HepG2 (cell line): ENCODE data around the gene LMOD1. TPM values are rescaled to one million over a fixed set of nuclear protein-coding genes. Genes with fewer than 3 reads are reported as not detected.

Experiments used
- ATAC-seq: fragments of 200-7000 bp; cut with Tn5 transposase; 3 replicates; pipeline ENCODE4 v1.9.1; 2020; ENCODE audit warnings: mild to moderate bottlenecking, moderate library complexity
- BruUV-seq: library from RNA; stranded (reverse); fragments of 400-500 nt; replicated peaks from 2 replicates; lab custom pipeline; 2021; lab: Mats Ljungman, UMichigan
- CTCF ChIA-PET: fragments of 300-600 bp; formaldehyde crosslinking; extraction: SDS; loops from one replicate; lab custom pipeline; 2021; ENCODE audit warnings: low total read pairs, inconsistent platforms, low intra/inter-chr PET ratio; lab: Yijun Ruan, JAX
- POLR2A ChIA-PET: fragments of 350-600 bp; sonication (Branson Sonifier 250); formaldehyde crosslinking; loops from one replicate; lab custom pipeline; 2020; ENCODE audit warnings: antibody characterized with exemption, inconsistent platforms; lab: Yijun Ruan, JAX
- DNase-seq: peaks from one replicate; pipeline ENCODE4 v3.0.0-alpha.2; 2015; ENCODE audit warnings: low spot score
- FAIRE-seq: peaks from 3 replicates; lab custom pipeline; 2011; peaks lifted over from hg19 to GRCh38; lab: Jason Lieb, UNC
- H2AFZ ChIP-seq: one replicate; pipeline ENCODE4 v1.6.1; 2011; ENCODE audit warnings: low read length, inconsistent platforms
- H3K27ac ChIP-seq: fragments of 300-600 bp; 3 replicates; pipeline ENCODE4 v1.8.0; 2011; ENCODE audit warnings: mixed run types, mild to moderate bottlenecking, mixed read lengths, low read length, inconsistent platforms; ENCODE audit not compliant: insufficient read depth; ENCODE audit errors: extremely low read length
- H3K27me3 ChIP-seq, 2 experiments: fragments of 200-600 bp in 1 of 2; 2 replicates in 1 of 2; 3 replicates in 1 of 2; pipeline versions ENCODE4 v1.6.0 to v1.8.0; 2011; ENCODE audit warnings: low read length in 2 of 2, mild to moderate bottlenecking in 2 of 2, moderate library complexity in 2 of 2, inconsistent platforms in 1 of 2; ENCODE audit not compliant: insufficient read depth in 2 of 2, control insufficient read depth in 1 of 2
- H3K36me3 ChIP-seq, 2 experiments: fragments of 200-600 bp in 1 of 2; replicated peaks in 1 of 2; 2 replicates in 1 of 2; 3 replicates in 1 of 2; pipeline versions ENCODE4 v1.5.1 to v1.8.0; 2011; ENCODE audit warnings: low read length in 2 of 2, inconsistent platforms in 1 of 2; ENCODE audit not compliant: insufficient read depth in 2 of 2, control insufficient read depth in 1 of 2
- H3K4me1 ChIP-seq: 2 replicates; pipeline ENCODE4 v1.5.1; 2012; ENCODE audit warnings: low read length, inconsistent platforms; ENCODE audit not compliant: insufficient read depth
- H3K4me2 ChIP-seq: 2 replicates; pipeline ENCODE4 v1.6.0; 2011; ENCODE audit warnings: low read depth, low read length, inconsistent platforms
- H3K4me3 ChIP-seq, 3 experiments: fragments of 200-600 bp in 1 of 3; sonication (generic), shearing (Covaris generic) in 1 of 3; replicated peaks in 1 of 3; 2 replicates each; pipeline ENCODE4 v1.5.1; 2011 to 2016; ENCODE audit warnings: low read length in 3 of 3, inconsistent platforms in 2 of 3, low read depth in 2 of 3, mild to moderate bottlenecking in 2 of 3, control low read depth in 1 of 3, mixed read lengths in 1 of 3; ENCODE audit not compliant: insufficient read depth in 1 of 3
- H3K79me2 ChIP-seq: one replicate; pipeline ENCODE4 v1.6.1; 2011; ENCODE audit warnings: low read length, inconsistent platforms; ENCODE audit not compliant: insufficient read depth
- H3K9ac ChIP-seq: 2 replicates; pipeline ENCODE4 v1.6.0; 2011; ENCODE audit warnings: mild to moderate bottlenecking, low read depth, low read length, inconsistent platforms; ENCODE audit not compliant: insufficient read depth
- H3K9me3 ChIP-seq: 2 replicates; pipeline ENCODE4 v1.5.1; 2012; ENCODE audit warnings: mild to moderate bottlenecking, low read length
- H4K20me1 ChIP-seq: 2 replicates; pipeline ENCODE4 v1.6.0; 2011; ENCODE audit warnings: inconsistent platforms, mild to moderate bottlenecking, low read length, moderate library complexity; ENCODE audit not compliant: insufficient read depth
- ATF7 ChIP-seq, 2 experiments: fragments of 450-650 bp in 1 of 2; sonication (generic) in 1 of 2; formaldehyde crosslinking in 1 of 2; IDR thresholded peaks; 2 replicates each; pipeline versions ENCODE4 v1.4.0 to v1.6.1; 2016 to 2020; ENCODE audit warnings: antibody characterized with exemption in 1 of 2, mild to moderate bottlenecking in 1 of 2, missing genetic modification reagents in 1 of 2
- ISX ChIP-seq: sonication (generic); formaldehyde crosslinking; conservative IDR thresholded peaks from 2 replicates; pipeline ENCODE4 v1.5.0; 2020; ENCODE audit warnings: missing genetic modification reagents
- ZFP91 ChIP-seq: sonication (generic); formaldehyde crosslinking; IDR thresholded peaks from 2 replicates; pipeline ENCODE4 v1.9.0; 2022; ENCODE audit warnings: missing genetic modification reagents, mild to moderate bottlenecking, borderline replicate concordance
- WGBS: methylation state at CpG from one replicate; pipeline ENCODE4 v1.1.6; 2017; ENCODE audit warnings: low lambda C conversion rate; 5-methylcytosine and 5-hydroxymethylcytosine counted together
- in situ Hi-C: cut with HindIII; loops from 2 replicates; pipeline ENCODE4 v1.10.0; 2017; ENCODE audit warnings: low pct_unique_long_range_greater_than_20kb; ENCODE audit not compliant: extremely low pct_ligation_motif_present
- intact Hi-C: fragments of 100-400 bp; cut with micrococcal nuclease; formaldehyde crosslinking; loops from one replicate; pipeline ENCODE4 v1.10.0; 2022; ENCODE audit not compliant: unreplicated experiment
- polyA plus RNA-seq, 8 experiments: library from polyadenylated mRNA; depleted of rRNA in 3 of 8; stranded (reverse) in 7 of 8; unstranded in 1 of 8; fragments of >200 nt; fragmentation: Illumina TruSeq in 4 of 8; extraction: Trizol in 4 of 8; gene quantifications; 2 replicates each; pipeline versions ENCODE4 v1.2.1 to v1.2.3, GENCODE V29; 2011 to 2016; ENCODE audit warnings: low read depth in 4 of 8, missing spikeins in 1 of 8, mixed read lengths in 1 of 8; ENCODE audit not compliant: insufficient read depth in 1 of 8
- total RNA-seq, 5 experiments: library from RNA; depleted of rRNA; stranded (reverse); fragments of >200 nt; fragmentation: Illumina TruSeq; extraction: Trizol; gene quantifications; 2 replicates each; pipeline ENCODE4 v1.2.3, GENCODE V29; 2016; ENCODE audit warnings: low read depth in 1 of 5
- TF ChIP-seq, protein P1 (sequence below): sonication (generic); formaldehyde crosslinking; IDR thresholded peaks from 2 replicates; pipeline ENCODE4 v1.5.0; 2020; ENCODE audit warnings: mild to moderate bottlenecking, missing genetic modification reagents, moderate library complexity

LMOD1 gene
- total and polyA plus RNA-seq, 2 of the 13 experiments (the other 11 are each of a cell fraction or from before 2014, with no cell fraction given): not detected

DNA sequence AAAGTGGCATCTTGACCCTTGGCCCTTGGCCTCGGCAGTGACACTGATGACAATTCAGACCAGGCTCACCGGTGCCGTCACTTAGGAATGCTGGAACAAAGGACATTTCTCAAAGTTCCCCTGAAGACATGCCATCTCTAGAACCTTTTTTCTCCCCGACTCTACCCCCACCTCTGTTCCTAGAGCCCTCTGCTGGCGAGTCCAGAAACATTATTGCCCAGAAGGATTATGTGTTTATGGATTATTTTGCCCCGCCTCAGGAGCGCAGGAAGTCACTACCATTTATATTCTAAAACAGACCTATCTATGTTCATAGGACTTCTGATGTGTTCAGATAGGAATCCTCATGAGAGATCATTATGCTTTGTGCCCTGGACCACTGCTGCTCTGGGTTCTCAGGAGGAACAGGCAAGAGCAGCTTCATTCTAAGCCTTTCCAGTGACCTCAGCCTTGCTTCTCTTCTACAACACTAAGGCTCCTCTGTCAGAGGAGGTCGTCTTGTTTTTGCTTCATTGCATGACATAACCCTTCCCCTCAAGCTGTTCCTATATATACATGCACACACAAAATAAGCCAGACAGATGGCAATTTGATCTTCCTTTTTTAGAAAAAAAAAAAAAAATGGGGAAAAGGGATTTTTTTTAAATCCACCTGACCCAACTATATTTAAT lies 70.1 kb downstream of the LMOD1 start:
- DNase-seq: no peak

GRCh38 chr1:201874672-201875071 lies 71.7 kb downstream of the LMOD1 start:
- POLR2A ChIA-PET: no interaction called here
- Histone ChIP-seq H3K4me2 (no peak overlapping the region), H3K79me2 (no peaks in the 10 kb centered on the region), H3K4me1 (no peaks in the 10 kb centered on the region), H3K36me3 (peaks cover 26 to 57% of the 10 kb centered on the region in 2 experiments), H3K4me3 (no peak overlapping the region), H2AFZ (no peak overlapping the region), H4K20me1 (no peaks in the 10 kb centered on the region; the same call in 1 of the 2 replicates)
- CTCF ChIA-PET: no interaction called here
- WGBS: 100% methylated on average over 1 of the region's 1 CpG
- TF ChIP-seq ATF7 (IDR thresholded peaks at IDR 0.05) (no peak), ATF7 (CRISPR knock-in tag; IDR thresholded peaks at IDR 0.05) (no peak), ZFP91 (no peak)
- TF ChIP-seq, all 625 proteins: peak for 0
- ATAC-seq: no peak
- in situ Hi-C loops (no loop called here), intact Hi-C loops (no loop called here)
- no TSS peak for BruUV-seq
- no peaks in the 10 kb centered on the region for H3K27me3 ChIP-seq
- H3K9ac ChIP-seq: no peak overlapping the region
- H3K27ac ChIP-seq: no peak overlapping the region
- FAIRE-seq: no peak
- DNase-seq: no peak
- no peaks in the 10 kb centered on the region for H3K9me3 ChIP-seq

More for the DNA sequence above, 70.1 kb downstream of the LMOD1 start:
- in situ Hi-C loops: no loop called here
- TSS peak; percentile 6 for BruUV-seq
- intact Hi-C loops: no loop called here
- Histone ChIP-seq H3K36me3 (peaks cover 18 to 42% of the 10 kb centered on the region in 2 experiments; a peak in 4 of 5 replicates), H3K27me3 (no peaks in the 10 kb centered on the region), H3K4me1 (no peaks in the 10 kb centered on the region), H3K27ac (no peak overlapping the region), H3K4me3 (no peak overlapping the region), H3K9ac (no peak overlapping the region), H4K20me1 (no peaks in the 10 kb centered on the region; the same call in 1 of the 2 replicates), H3K9me3 (no peaks in the 10 kb centered on the region), H3K79me2 (no peaks in the 10 kb centered on the region), H2AFZ (no peak overlapping the region), H3K4me2 (no peak overlapping the region)
- ChIA-PET CTCF (no interaction called here), POLR2A (no interaction called here)
- TF ChIP-seq ISX: no peak
- TF ChIP-seq, protein P1, sequence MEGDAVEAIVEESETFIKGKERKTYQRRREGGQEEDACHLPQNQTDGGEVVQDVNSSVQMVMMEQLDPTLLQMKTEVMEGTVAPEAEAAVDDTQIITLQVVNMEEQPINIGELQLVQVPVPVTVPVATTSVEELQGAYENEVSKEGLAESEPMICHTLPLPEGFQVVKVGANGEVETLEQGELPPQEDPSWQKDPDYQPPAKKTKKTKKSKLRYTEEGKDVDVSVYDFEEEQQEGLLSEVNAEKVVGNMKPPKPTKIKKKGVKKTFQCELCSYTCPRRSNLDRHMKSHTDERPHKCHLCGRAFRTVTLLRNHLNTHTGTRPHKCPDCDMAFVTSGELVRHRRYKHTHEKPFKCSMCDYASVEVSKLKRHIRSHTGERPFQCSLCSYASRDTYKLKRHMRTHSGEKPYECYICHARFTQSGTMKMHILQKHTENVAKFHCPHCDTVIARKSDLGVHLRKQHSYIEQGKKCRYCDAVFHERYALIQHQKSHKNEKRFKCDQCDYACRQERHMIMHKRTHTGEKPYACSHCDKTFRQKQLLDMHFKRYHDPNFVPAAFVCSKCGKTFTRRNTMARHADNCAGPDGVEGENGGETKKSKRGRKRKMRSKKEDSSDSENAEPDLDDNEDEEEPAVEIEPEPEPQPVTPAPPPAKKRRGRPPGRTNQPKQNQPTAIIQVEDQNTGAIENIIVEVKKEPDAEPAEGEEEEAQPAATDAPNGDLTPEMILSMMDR (CRISPR knock-in tag): peak; percentile 21; the same call in 1 of the 2 replicates
- WGBS: 83% methylated on average over 8 of the region's 8 CpGs
- FAIRE-seq (no peak), ATAC-seq (peak; percentile 43)
